Left renal cortex interstitium (tissue), 4 donors: ENCODE measurements around the gene SLCO4A1. TPM values are rescaled to one million over a fixed set of nuclear protein-coding genes. Genes with fewer than 3 reads are reported as not detected.
"Not testable (repeated sequence)": the region's sequence is repeated elsewhere in the genome, so short reads cannot be mapped to it uniquely, and the experiment has no call there.

Experiments used
- DNase-seq, 4 donors: peaks; one replicate each; pipeline ENCODE4 v3.0.0-alpha.2; 2013; ENCODE audit warnings: low read depth in 4 of 4, low spot score in 2 of 4, missing footprints in 1 of 4
- polyA plus RNA-seq, 4 donors: library from polyadenylated mRNA; unstranded; fragments of 120-200 nt; gene quantifications; one replicate each; pipeline ENCODE4 v1.2.1, GENCODE V29; 2013; ENCODE audit not compliant: insufficient read length in 4 of 4

SLCO4A1 gene
- polyA plus RNA-seq, 4 donors, result 1.8 to 9.1 (median 3.4) TPM

DNA sequence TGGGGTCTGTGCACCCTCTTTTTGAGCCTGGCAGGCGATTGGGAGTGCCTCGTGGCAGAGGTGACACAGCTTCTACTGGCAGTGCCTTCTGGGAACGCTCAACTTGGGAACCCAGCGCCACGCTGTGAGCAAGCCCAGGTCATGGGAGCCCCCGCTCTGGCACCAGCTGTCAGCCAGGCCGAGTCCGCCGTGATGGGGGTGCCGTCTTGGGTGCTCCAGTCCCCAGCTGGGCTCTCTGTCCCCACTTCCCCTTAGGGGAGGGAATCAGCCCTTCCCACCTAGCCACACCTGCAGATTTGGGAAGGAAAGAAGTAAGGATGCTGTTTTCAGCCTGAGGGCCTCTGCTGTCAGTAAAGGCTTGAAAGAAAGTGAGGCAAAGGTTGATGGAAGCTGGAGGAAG is 35.4 kb downstream of the SLCO4A1 start:
- no peak for DNase-seq

DNA sequence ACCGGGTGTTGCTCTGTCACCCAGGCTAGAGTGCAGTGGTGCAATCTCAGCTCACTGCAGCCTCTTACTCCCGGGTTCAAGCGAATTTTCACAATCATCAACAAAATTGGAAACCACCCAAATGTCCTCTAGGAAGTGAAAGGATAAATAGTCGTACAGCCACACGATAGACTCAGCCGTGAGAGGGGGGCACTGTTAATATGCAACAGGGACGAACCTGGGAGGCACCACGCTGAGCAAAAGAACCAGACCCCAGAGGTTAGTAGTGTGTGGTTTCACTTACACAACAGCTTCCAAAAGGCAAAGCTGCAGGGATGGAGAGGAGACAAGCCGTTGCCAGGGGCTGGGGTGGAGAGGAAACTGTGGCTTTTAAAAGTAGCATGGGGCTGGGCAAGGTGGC is 36.2 kb downstream of the SLCO4A1 start:
- no peak for DNase-seq

DNA sequence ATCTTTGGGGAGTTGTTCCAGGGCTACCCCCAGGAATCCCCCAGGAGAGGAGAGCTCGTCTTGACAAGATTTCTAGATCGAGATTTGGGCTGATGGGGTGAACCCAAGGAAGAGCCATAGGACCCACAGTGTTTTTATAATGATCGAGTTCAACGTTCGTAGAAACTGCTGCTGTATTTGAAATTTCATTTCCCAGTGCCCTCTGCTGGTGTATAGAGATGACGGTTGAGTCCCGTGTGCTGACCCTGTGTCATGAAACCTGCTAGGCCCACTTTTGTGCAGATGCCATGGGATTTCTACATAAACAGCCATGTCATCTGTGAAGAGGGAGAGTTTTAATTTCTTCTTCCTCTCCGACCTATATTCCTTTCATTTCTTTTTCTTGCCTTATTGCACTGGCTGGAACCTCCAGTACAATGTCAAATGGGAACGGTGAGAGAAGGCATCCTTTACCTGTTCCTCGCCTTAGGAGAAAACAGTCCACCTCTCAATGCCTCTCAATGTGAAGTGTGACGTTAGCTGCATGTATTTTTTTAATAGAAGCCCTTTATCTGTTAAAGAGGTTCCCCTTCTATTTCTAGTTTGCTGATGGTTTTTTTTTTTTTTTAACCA is 37.8 kb downstream of the SLCO4A1 start:
- no peak for DNase-seq

DNA sequence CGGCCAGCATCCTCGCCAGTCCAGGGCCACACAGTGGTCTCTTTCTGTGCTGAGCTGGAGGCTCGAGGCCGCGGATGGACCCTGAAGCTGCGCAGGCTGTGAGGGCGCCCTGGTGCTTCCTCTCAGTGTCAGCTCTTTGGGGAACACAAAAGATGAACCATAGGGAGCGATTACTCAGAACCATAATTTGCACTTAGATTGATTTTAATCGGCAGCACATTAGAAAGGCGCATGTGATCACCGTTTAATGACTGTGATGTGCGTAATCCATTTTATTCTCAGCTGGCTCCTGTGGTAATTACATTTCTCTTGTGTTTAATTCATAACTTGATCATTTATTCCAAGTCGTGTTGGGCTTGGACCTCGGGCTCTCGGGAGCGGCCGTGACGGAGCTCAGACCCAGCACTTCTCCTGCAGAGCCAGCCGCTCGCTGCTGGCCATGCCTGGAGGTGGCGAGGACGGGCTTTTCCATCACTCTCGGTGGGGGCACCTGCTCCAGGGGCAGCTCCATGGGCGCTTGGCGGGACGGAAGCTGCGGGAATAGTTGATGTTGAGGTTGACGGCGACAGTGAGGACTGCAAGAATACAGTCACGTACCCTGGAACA is 40.7 kb downstream of the SLCO4A1 start:
- DNase-seq, result no peak

DNA sequence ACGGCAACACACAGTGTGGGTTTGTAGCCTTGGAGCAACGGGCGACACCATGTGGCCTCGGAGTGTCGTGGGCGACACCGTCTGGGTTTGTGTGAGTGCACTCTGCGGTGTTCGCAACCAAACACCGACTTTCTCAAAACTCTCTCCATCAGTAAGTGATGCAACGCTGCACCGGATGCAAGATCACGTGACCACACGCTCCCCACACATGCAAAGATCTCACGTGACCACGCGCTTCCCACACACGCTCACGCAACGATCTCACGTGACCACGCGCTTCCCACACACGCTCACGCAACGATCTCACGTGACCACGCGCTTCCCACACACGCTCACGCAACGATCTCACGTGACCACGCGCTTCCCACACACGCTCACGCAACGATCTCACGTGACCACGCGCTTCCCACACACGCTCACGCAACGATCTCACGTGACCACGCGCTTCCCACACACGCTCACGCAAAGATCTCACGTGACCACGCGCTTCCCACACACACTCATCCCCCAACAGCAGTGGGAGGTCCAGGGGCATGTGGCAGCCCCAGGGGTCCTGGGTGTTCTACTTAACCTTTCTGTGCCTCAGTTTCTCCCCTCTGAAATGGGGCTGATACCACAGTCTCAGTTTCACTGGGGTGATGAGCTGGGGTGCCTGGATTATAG is 41.5 kb downstream of the SLCO4A1 start:
- DNase-seq, result not testable (repeated sequence)

DNA sequence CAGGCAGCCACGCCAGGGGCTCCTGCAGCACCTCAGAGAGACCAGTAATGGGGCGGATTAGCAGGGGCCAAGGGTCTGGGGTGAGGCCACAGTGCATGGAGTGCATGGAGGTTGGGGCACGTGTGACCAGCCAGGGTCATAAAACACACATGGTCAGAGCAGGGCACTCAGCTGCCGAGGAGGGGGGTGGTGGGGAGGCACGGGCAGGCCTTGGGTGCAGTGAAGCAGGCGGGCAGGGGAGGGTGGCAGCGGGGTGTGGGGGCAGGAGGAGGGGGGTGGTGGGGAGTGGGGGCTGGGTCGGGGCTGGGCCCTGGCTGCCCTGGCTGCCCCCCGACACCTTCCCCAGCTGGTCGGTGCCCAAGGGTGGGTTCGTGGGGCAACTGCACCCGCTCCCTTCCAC is 42.7 kb downstream of the SLCO4A1 start:
- no peak for DNase-seq

DNA sequence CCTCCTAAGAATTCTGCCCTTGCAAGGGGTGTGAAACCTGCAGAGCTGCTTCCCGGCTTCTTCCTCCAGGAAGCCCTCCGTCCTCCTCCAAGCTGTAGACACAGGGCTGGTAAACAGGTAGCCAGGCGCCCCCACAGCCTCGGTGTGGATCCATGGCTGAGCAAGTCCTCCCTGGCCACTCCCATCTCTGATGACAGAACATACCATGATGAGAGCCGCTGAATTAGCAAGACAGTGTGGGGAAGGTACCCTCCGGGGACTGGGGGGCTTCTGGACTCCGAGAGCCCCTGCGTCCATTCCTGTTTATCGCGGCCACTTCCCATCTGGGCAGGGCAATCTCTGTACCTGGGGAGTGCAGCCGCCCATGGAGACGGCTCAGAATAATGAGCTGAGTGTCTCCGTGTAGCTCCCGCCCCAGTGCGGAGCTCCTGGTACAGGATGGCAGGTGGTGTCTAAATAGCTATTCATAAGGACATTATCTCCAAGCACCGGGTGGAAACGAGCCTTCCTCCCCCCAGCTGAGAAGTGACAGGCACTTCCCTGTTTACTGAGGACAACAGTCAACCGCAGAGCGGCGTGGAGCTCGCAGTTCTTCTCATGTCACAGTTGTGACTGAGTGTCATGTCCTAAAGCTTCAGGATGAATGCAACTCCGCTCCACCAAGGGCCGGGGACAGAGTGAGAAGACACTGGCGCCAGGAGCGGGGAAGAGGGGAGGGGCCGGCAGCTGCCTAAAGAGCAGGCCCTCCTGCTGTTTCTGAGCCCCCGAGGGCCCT is 43.7 kb downstream of the SLCO4A1 start:
- no peak for DNase-seq

- no peak for DNase-seq
These were observed 44.8 kb downstream of the SLCO4A1 start for GRCh38 chr20:62686869-62687830.

GRCh38 chr20:62688083-62688482 is 45.8 kb downstream of the SLCO4A1 start:
- no peak for DNase-seq

DNA sequence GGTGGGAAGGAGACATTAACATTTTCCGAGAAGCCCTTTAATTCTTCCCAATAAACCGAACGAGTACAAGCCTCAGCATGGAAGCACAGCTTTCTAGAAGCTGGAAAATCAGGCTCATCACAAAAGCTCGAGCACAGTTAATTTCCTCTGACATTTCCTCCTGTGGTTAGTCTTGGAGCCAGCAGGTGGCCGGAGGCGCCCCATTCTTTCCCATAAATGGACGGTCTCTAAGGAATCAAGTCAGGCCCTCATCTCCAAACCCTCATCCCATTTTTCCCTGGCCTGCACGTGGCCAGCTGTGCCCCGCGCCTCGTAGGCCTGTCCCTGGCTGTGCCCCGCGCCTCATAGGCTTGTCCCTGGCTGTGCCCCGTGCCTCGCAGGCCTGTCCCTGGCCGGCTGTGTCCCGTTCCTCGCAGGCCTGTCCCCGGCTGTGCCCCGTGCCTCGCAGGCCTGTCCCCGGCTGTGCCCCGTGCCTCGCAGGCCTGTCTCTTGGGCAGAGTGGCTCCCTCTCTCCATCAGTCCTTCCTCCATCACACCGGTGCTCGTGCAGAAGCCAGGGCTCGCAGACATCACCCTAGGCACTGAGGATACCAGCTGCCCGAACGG is 46.7 kb downstream of the SLCO4A1 start:
- no peak for DNase-seq

DNA sequence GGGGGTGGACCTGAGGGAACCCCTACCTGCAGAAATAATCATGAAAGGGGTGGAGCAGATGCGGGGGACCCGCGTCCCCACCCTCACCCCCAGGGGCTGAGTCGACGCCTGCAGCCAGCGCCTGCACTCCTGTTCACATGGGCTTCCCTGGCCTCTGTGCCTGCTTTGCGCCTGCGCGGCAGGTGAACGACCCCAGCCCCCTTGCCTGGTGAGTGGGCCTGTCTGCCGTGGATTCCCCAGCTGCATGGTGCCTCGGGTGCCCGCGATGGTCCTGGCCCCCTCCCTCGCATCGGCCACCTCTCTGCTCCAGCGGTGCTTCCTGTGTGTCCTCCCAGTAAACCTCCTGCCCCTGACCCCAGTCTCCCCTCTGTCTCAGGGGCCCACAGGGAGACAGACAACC is 47.6 kb downstream of the SLCO4A1 start:
- no peak for DNase-seq

DNA sequence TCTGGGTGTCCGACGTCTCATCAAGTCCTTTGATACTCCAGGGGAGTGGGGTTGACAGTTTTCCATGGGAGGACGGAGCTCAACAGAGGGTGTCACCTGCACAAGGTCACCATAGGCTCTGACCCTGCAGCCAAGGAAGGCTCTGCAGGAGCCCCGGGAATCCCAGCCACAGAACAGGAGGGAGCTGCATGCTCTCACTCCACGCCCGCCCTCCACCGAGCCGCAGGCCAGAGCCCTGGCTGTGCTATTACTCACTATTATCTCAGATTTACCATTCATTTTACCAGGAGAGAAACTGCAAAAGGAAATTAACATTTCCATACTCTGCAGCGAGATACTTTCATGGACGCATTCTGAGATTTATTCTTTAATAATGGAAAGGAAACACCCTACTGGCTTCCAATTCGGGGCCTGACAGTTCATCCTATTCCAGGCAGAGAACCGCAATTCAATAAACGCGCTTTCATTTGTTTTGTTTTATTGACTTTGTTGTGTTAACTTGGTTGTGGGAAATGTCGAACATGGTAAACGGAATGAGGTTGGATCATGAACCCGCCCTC is 48.0 kb downstream of the SLCO4A1 start:
- DNase-seq, result no peak

GRCh38 chr20:62691487-62691886 is 49.2 kb downstream of the SLCO4A1 start:
- no peak for DNase-seq

DNA sequence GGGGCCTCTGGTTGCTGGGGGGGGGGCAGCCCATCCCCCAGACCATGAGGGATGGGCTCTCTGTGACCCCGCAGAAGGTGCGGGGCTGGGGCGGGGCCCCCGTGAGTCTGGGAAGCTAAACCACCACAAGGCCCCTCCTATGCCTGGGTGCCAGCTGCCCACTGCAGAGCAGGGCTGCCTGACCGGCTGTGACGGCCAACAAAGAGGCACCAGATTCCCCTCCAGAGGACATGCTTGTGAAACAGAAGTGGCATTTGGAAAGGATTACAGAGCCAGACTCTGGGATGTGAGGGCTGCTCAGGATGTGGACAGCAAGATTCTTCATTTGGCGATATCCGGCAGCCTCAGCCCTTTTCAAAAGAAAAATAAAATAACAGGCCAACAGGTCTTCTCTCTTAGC is 49.9 kb downstream of the SLCO4A1 start:
- DNase-seq, result no peak

- DNase-seq, result no peak
These were observed 50.7 kb downstream of the SLCO4A1 start for GRCh38 chr20:62692801-62693523.

DNA sequence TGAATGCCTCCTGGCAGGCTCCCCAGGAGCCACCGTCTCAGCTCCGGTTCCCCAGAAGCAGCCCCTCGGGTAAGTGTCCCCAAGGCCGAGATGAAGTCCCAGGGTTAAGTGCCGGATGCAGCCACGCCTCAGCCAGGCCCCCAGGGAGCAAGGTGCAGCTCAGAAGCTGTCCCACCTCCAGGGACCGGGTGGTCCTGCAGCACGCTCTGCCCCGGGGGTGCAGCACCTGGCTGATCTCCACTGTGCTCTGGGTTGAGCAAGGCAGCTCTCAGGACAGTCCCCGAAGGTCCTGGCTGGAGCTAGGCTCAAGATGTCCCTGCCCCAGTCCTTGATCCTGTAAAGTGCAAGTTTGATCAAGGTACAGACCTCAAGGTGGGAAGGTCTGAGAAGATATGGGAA is 51.2 kb downstream of the SLCO4A1 start:
- no peak for DNase-seq

- no peak for DNase-seq
These were observed 51.8 kb downstream of the SLCO4A1 start for GRCh38 chr20:62694106-62694505.

DNA sequence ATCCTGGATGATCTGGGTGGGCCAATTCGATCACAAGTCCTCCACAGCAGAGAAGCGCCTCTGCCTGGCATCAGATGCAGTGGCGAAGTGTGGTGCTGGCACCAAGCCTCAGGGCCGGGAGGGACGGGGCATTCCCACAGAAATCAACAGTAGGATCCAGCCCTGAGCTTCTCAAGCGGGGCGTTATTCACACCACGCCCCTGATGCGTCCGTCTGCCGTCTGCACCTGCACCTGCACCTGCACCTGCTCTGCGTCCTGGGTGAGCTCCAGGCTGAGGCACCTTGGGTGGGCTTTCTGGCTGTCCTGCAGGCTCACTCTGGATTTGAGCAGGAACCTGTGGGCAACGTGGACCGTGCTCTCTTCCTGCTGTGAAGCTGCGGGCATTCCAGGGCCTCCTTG is 52.6 kb downstream of the SLCO4A1 start:
- DNase-seq, result no peak
